HG02588 (cell line): ENCODE results near the gene HIVEP3.
A peak's percentile ranks its signal among the peaks of the same experiment; 100 is the strongest.

Source experiments
- ATAC-seq: cut with Tn5 transposase; IDR thresholded peaks from one replicate; pipeline ENCODE4 v1.9.1; 2021; ENCODE audit warnings: mild to moderate bottlenecking, moderate library complexity; ENCODE audit not compliant: unreplicated experiment

Gene HIVEP3

GRCh38 chr1:41641475-41641814 lies 277.3 kb downstream of the HIVEP3 start:
- ATAC-seq: peak; percentile 55

DNA sequence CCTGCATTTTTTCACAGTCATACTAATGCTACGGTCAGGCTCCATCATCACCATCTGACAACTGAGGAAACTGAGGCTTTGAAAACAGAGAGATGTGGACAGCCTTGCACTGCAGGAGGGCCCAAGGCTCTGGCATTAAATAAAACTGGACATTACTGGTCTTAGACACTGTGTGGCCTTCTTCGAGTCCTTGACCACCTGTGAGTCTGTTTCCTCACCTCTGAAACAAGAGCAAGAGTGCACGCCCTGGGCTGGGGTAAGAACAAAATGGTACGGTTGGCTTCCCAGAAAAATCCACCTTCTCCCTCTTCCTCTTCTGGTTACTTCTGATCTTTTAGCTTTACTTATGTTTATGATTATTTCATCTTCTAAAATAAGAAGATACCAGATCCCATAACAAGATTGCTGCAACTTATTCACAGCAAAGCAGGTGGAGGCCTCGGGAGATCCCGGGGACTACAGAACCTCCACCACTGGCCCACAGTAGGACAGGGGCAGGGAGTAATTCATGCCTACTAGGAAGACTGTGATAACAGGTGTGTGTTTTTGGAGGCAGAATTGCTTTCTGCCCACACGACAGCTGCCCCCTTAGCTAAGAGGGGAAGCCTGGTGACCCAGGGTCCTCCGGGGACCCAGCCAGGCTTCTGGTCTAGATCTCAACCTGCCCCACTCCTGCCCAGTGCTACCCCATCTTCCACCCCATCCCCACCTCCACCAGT lies 277.8 kb downstream of the HIVEP3 start:
- peak; percentile 3 for ATAC-seq

DNA sequence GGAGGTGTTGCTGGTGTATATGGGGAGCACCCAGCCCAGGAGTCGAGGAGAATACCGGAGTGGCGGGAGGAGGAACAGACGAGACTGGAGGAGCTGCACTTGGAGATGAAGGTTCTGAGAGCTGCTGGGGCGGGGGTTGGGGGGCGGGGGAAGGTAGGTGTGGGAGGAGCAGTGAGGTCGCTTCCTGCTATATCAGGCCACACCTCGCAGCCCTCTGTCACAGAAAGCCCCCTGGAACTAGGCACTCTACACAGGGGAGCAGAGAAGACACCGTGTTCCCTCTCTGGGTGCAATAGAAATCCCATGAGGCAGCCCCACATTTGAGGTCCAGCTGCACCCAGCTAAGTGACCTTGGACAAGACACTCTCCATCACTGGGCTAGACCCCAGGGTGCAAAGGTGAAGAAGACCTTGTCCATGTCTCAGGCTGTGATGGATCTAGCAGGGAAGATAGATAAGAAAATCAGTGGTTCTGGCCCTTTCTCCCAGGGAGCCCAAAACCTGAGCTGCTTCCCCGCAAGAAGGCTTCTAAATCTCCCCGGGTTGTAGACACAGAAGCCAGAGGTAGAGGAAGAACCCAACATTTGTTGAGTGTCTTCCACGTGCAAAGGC lies 278.5 kb downstream of the HIVEP3 start:
- no peak for ATAC-seq

DNA sequence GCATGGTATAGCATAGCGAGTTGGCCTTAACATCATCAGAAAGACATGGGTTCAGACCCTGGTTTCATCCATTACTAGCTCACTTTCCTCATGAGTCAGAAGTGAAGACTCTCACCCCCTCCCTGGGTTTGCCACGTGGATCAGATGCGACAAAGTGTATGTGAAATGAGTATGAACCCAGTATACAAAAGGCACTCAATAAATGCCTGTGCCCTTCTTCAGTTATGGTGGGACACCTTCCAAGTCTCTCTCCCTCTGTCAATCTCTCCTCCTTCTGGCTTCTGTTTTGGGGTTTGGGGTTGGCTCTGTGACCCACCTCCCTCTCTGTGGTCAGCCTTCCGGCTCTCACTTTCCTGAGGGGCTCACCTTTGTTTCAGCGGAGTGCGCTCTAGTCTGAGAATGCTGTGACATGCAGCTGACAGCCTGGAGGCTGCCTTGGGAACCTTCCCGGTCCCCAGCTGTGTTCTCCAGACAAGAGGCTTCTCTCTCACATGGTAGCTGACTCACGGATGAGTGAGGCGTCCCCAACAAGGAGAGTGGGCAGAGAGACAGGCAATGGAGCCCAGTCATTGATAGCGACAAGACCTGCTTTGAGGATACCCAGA lies 279.3 kb downstream of the HIVEP3 start:
- no peak for ATAC-seq

GRCh38 chr1:41638086-41639024 lies 280.4 kb downstream of the HIVEP3 start:
- no peak for ATAC-seq

- no peak for ATAC-seq
These were observed 281.4 kb downstream of the HIVEP3 start for GRCh38 chr1:41637367-41637766.

DNA sequence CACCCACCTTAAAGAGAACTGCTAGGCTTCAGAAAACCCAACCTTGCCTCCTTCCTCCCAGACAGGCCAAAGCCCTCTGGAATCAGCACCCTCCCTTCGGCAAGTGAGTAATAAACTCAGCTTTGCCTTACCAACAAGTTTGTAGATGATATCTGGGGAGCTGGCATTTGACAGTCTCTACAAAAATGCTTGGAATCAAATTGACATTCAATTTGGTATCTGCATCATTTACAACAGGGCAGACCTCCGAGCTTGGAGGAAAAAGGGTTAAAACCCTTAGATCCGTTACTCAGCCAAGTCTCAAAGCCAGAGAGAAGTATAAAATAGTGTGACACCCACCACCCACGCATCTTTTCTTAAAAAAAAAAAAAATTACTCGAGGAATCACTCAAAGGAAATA lies 285.0 kb downstream of the HIVEP3 start:
- ATAC-seq: no peak

DNA sequence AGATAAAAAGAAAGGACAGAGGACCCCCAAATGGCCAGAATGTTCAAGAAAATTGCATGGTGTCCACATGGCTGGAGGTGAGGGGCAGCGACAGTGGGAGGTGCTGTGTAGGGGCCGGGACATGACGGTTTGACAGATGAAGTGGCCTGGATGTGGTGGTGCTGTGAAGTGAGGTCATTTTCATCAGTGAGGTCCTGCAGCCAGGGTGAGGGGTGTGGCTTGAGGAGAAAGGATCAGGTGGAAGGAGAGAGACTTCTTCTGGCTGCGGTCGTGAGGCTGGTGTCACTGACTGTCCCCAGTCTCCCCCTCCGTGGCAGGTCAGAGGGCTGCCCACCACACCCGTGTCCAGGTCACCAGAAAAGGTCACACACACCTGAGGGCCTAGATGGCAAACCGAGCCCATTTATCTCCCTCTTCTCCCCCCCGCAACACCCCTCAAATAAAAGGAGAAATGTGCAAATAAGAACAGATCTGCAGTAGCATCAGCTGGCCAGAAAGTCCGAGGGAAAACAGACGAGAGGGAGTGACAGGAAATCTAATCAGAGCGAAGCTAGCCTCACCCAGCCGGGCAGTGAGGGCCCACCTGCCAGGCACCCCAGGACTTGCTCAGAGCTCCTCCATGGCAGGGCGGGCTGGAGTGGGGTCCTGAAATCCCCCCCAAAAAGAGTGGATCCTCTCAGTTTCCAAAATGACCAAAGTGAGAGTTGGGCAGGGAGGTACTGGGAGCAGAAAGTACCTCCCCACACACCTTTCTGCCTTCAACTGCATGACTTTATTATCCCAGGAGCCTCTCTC lies 285.7 kb downstream of the HIVEP3 start:
- no peak for ATAC-seq

GRCh38 chr1:41631971-41632370 lies 286.8 kb downstream of the HIVEP3 start:
- no peak for ATAC-seq

DNA sequence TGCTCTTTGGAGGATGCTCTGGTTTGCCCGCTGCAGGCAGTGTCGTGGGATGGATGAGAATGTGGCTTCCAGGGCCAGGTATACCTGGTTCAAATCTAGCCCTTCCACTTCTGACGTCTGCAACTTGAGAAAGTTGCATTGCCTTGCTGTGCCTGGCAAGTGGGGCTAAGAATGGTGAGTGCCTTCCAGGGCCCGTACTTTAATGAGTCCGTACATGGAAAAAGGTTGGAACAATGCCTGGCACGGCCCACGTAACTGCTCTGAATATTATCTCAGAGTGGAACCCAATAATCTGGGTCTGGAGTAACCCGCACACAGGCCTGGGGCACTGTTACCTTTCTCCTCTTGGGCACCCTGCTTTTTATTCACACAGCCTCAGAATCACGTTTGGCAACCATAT lies 287.6 kb downstream of the HIVEP3 start:
- no peak for ATAC-seq

DNA sequence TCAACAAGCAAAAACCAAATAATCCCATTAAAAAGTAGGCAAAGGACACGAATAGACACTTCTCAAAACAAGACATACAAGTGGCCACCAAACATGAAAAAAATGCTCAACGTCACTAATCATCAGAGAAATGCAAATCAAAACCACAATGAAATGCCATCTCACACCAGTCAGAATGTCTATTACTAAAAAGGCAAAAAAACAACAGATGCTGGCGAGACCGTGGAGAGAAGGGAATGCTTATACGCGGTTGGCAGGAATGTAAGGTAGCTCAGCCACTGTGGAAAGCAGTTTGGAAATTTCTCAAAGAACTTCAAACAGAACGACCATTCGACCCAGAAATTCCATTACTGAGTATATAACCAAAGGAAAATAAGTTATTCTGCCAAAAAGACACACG lies 289.2 kb downstream of the HIVEP3 start:
- no peak for ATAC-seq

DNA sequence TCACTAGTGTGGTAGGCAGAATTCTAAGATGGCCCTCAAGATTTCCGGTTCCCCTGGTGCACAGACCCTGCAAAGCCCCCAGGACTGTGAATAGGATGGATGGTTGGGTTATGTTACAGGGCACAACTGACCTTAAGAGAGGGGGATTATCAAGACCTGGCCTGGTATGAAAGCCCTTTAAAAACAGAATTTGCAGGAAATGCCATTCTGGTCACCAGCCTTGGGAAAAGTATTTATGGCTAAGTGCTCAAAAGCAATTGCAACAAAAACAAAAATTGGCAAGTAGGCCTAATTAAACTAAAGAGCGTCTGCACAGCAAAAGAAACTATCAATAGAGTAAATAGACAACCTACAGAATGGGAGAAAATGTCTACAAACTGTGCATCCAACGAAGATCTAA lies 289.6 kb downstream of the HIVEP3 start:
- no peak for ATAC-seq

- ATAC-seq: no peak
These were observed 291.0 kb downstream of the HIVEP3 start for GRCh38 chr1:41627491-41628280.

- no peak for ATAC-seq
These were observed 291.9 kb downstream of the HIVEP3 start for GRCh38 chr1:41626616-41627375.

DNA sequence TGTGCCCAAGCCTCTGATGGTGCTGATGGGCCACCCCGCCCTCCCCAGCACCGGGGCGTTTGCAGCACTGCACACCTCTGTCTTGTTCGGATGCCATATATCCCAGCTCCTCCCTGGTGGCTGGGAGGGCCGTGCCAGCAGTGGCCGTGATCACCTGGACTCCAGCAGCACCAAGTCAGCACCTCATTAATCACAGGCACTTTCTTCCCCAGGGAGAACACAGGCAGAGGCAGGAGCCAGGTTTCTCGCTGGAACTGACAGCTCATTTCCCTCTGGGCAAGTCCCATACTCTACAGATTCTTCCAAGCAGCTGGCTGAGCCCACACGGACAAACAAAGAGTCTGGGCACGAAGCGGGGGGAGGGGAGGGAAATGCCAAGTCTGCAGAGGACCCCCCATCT lies 292.6 kb downstream of the HIVEP3 start:
- no peak for ATAC-seq

GRCh38 chr1:41623736-41624135 lies 295.0 kb downstream of the HIVEP3 start:
- no peak for ATAC-seq

GRCh38 chr1:41622859-41623732 lies 295.6 kb downstream of the HIVEP3 start:
- ATAC-seq: peak; percentile 74

- ATAC-seq: no peak
These were observed 296.3 kb downstream of the HIVEP3 start for GRCh38 chr1:41622402-41622801.
